A549 (cell line): ENCODE measurements around the gene CYP19A1. TPM values are rescaled to one million over a fixed set of nuclear protein-coding genes. Genes with fewer than 3 reads are reported as not detected.

Experiments
- ATAC-seq, 2 experiments: fragments of 200-7000 bp in 1 of 2; fragments of >200 bp in 1 of 2; cut with Nextera tagmentation in 1 of 2; cut with Tn5 transposase in 1 of 2; 3 replicates each; pipeline versions ENCODE4 v1.8.0 to v1.9.1; 2018 to 2020; ENCODE audit warnings: mild to moderate bottlenecking in 1 of 2, moderate library complexity in 1 of 2
- CTCF ChIA-PET: fragments of 300-600 bp; sonication (Branson Sonifier 250); formaldehyde crosslinking; extraction: SDS; loops from one replicate; lab custom pipeline; 2021; ENCODE audit warnings: antibody characterized with exemption, inconsistent platforms; lab: Yijun Ruan, JAX
- POLR2A ChIA-PET: fragments of 350-600 bp; formaldehyde crosslinking; extraction: SDS; loops from one replicate; lab custom pipeline; 2021; ENCODE audit warnings: antibody characterized with exemption, inconsistent platforms; lab: Yijun Ruan, JAX
- DNase-seq, 2 experiments: peaks; one replicate each; pipeline versions ENCODE4 v3.0.0 to v3.0.0-alpha.2; 2011 to 2016; ENCODE audit warnings: low read depth in 1 of 2, low spot score in 1 of 2
- FAIRE-seq: peaks from 2 replicates; lab custom pipeline; 2011; peaks lifted over from hg19 to GRCh38; lab: Jason Lieb, UNC
- H3K27ac ChIP-seq, 2 experiments: fragments of >200 bp; sonication (Bioruptor Twin); formaldehyde crosslinking; 3 replicates each; pipeline ENCODE4 v1.5.1; 2016 to 2017
- H3K4me1 ChIP-seq: fragments of >200 bp; sonication (Bioruptor Twin); formaldehyde crosslinking; 3 replicates; pipeline ENCODE4 v1.6.1; 2016
- H3K4me2 ChIP-seq: fragments of >200 bp; sonication (Bioruptor Twin); formaldehyde crosslinking; 3 replicates; pipeline ENCODE4 v1.6.1; 2016
- H3K4me3 ChIP-seq: fragments of >200 bp; sonication (Bioruptor Twin); formaldehyde crosslinking; 3 replicates; pipeline ENCODE4 v1.5.1; 2016
- H3K9me3 ChIP-seq: fragments of >200 bp; sonication (Bioruptor Twin); formaldehyde crosslinking; 3 replicates; pipeline ENCODE4 v1.6.1; 2016
- CTCF ChIP-seq: fragments of >200 bp; sonication (Bioruptor Twin); formaldehyde crosslinking; IDR thresholded peaks from 3 replicates; pipeline ENCODE4 v1.5.1; 2016
- EHMT2 ChIP-seq: fragments of 200-600 bp; sonication (generic); IDR thresholded peaks from 2 replicates; pipeline ENCODE4 v1.6.1; 2016; ENCODE audit warnings: antibody characterized with exemption, low read depth, mild to moderate bottlenecking, moderate library complexity
- HES2 ChIP-seq: fragments of >200 bp; sonication (Bioruptor Twin); formaldehyde crosslinking; IDR thresholded peaks from 2 replicates; pipeline ENCODE4 v1.6.1; 2016
- HOXB5 ChIP-seq: fragments of 250-450 bp; sonication (Bioruptor Pico); IDR thresholded peaks from 2 replicates; pipeline ENCODE4 v1.5.0; 2020; ENCODE audit warnings: mild to moderate bottlenecking, moderate library complexity
- KDM1A ChIP-seq: fragments of 200-600 bp; sonication (generic); IDR thresholded peaks from 2 replicates; pipeline ENCODE4 v1.6.1; 2016; ENCODE audit warnings: low read depth, mild to moderate bottlenecking
- KDM5A ChIP-seq: fragments of 200-600 bp; sonication (generic); IDR thresholded peaks from 2 replicates; pipeline ENCODE4 v1.6.1; 2016; ENCODE audit warnings: antibody characterized with exemption, mild to moderate bottlenecking
- MAX ChIP-seq: IDR thresholded peaks from 2 replicates; pipeline ENCODE4 v1.6.1; 2012
- RAD21 ChIP-seq, 2 experiments: fragments of >200 bp in 1 of 2; sonication (Bioruptor Twin) in 1 of 2; formaldehyde crosslinking in 1 of 2; IDR thresholded peaks in 1 of 2; conservative IDR thresholded peaks in 1 of 2; 2 replicates in 1 of 2; 3 replicates in 1 of 2; pipeline ENCODE4 v1.6.1; 2012 to 2018; ENCODE audit warnings: inconsistent platforms in 1 of 2
- RARB ChIP-seq: fragments of 250-450 bp; sonication (Bioruptor Pico); IDR thresholded peaks from 2 replicates; pipeline ENCODE4 v1.8.0; 2021; ENCODE audit warnings: mild to moderate bottlenecking, moderate library complexity
- SMC3 ChIP-seq: fragments of >200 bp; sonication (Bioruptor Twin); formaldehyde crosslinking; IDR thresholded peaks from 3 replicates; pipeline ENCODE4 v1.6.1; 2018; ENCODE audit warnings: inconsistent platforms
- SREBF2 ChIP-seq: fragments of 450-650 bp; IDR thresholded peaks from 2 replicates; pipeline ENCODE4 v1.6.1; 2014; ENCODE audit warnings: mild to moderate bottlenecking, moderate library complexity
- TFCP2L1 ChIP-seq: fragments of 250-450 bp; sonication (Bioruptor Pico); IDR thresholded peaks from 2 replicates; pipeline ENCODE4 v1.5.0; 2021; ENCODE audit warnings: mild to moderate bottlenecking
- ZC3H11A ChIP-seq: fragments of 450-650 bp; IDR thresholded peaks from 2 replicates; pipeline ENCODE4 v1.6.1; 2014; ENCODE audit warnings: antibody characterized with exemption, mild to moderate bottlenecking
- ZFP36 ChIP-seq: fragments of 450-650 bp; IDR thresholded peaks from 2 replicates; pipeline ENCODE4 v1.6.1; 2014; ENCODE audit warnings: borderline replicate concordance; ENCODE audit not compliant: partially characterized antibody
- ZNF302 ChIP-seq: fragments of 250-450 bp; sonication (Bioruptor Pico); IDR thresholded peaks from 2 replicates; pipeline ENCODE4 v1.9.0; 2021; ENCODE audit warnings: inconsistent platforms, mild to moderate bottlenecking, moderate library complexity
- WGBS: methylation state at CpG from one replicate; pipeline ENCODE4 v1.1.6; 2017; ENCODE audit errors: missing lambda C conversion rate; 5-methylcytosine and 5-hydroxymethylcytosine counted together
- polyA plus RNA-seq, 4 experiments: library from polyadenylated mRNA; depleted of rRNA in 3 of 4; stranded (reverse); fragments of >200 nt; fragmentation: RNase III in 1 of 4; extraction: RNeasy Plus Mini Kit Qiagen cat#74134 plus additional on column Dnase treatment in 1 of 4; gene quantifications; 2 replicates in 3 of 4; 3 replicates in 1 of 4; pipeline ENCODE4 v1.2.3, GENCODE V29; 2011 to 2017

The CYP19A1 gene
- polyA plus RNA-seq, 2 of the 4 experiments (the other 2 are of a cell fraction), result 0.36 TPM; not detected in 1

- TF ChIP-seq TFCP2L1 (CRISPR knock-in tag), result no peak
Observed at GRCh38 chr15:51382787-51383186, 44.4 kb upstream of the CYP19A1 start (continued).

- ATAC-seq, result peak; percentile 90 to 97
- no peak overlapping the region for H3K4me2 ChIP-seq
- no peak overlapping the region for H3K27ac ChIP-seq
- no peaks in the 10 kb centered on the region for H3K4me1 ChIP-seq
- CTCF ChIA-PET, result interaction anchor here (0.6 to 10.6 kb wide), 72 partner anchors 7 to 295 kb away, joined by 3 to 228 read pairs (median 4); partner anchors contain the start of gene GLDN
- no peak for TF ChIP-seq MAX
- TF ChIP-seq HES2, result no peak
- TF ChIP-seq ZFP36, result no peak
- TF ChIP-seq SMC3, result peak; percentile 99
- TF ChIP-seq RARB (CRISPR knock-in tag), result no peak
- no peak for TF ChIP-seq KDM5A
- peak; percentile 99 for TF ChIP-seq HOXB5 (CRISPR knock-in tag)
- TF ChIP-seq EHMT2, result no peak
- TF ChIP-seq CTCF, result peak; percentile 96
- no peak for TF ChIP-seq ZC3H11A
- TF ChIP-seq RAD21 (conservative IDR thresholded peaks at IDR 0.05 in 1 of 2, IDR thresholded peaks at IDR 0.05 in 1 of 2), result peak; percentile 97 to 99
- TF ChIP-seq ZNF302, result no peak
- TF ChIP-seq TFCP2L1 (CRISPR knock-in tag), result no peak
- TF ChIP-seq KDM1A, result no peak
- TF ChIP-seq SREBF2, result no peak
- TF ChIP-seq, all 56 proteins: peak for 4
- DNase-seq (peak; percentile 72 to 78), FAIRE-seq (peak; percentile 97)
- Histone ChIP-seq H3K4me3 (no peak overlapping the region), H3K9me3 (no peaks in the 10 kb centered on the region)
- WGBS, result 34% methylated on average over 14 of the region's 14 CpGs
- POLR2A ChIA-PET, result interaction anchor here (0.7 kb wide), 1 partner anchor 218 kb away, joined by 5 read pairs; no protein-coding TSS in a partner anchor
Observed at GRCh38 chr15:51380999-51381806, 42.8 kb upstream of the CYP19A1 start.

GRCh38 chr15:51379390-51379789, 41.0 kb upstream of the CYP19A1 start:
- H3K4me2 ChIP-seq, result no peak overlapping the region
- no peaks in the 10 kb centered on the region for H3K4me1 ChIP-seq
- no peak overlapping the region for H3K27ac ChIP-seq
- H3K9me3 ChIP-seq, result no peaks in the 10 kb centered on the region
- no peak for TF ChIP-seq RAD21 (conservative IDR thresholded peaks at IDR 0.05 in 1 of 2, IDR thresholded peaks at IDR 0.05 in 1 of 2)
- FAIRE-seq, result no peak
- ChIA-PET CTCF (interaction anchor here (0.8 to 10.6 kb wide), 10 partner anchors 10 to 216 kb away, joined by 3 to 228 read pairs (median 40); no protein-coding TSS in a partner anchor), POLR2A (no interaction called here)
- ATAC-seq, result no peak
- no peak overlapping the region for H3K4me3 ChIP-seq
- WGBS, result 61% methylated on average over 4 of the region's 4 CpGs
- no peak for DNase-seq

GRCh38 chr15:51378406-51378805, 40.0 kb upstream of the CYP19A1 start:
- ATAC-seq (no peak), DNase-seq (no peak)
- Histone ChIP-seq H3K4me1 (no peaks in the 10 kb centered on the region), H3K27ac (no peak overlapping the region)
- no peak for TF ChIP-seq ZNF302
- TF ChIP-seq, all 56 proteins: peak for 0
- Histone ChIP-seq H3K9me3 (no peaks in the 10 kb centered on the region), H3K4me3 (no peak overlapping the region), H3K4me2 (no peak overlapping the region)
- WGBS, result 76% methylated on average over 4 of the region's 4 CpGs
- POLR2A ChIA-PET, result no interaction called here
- CTCF ChIA-PET, result interaction anchor here (1.0 to 10.6 kb wide), 8 partner anchors 9 to 215 kb away, joined by 3 to 228 read pairs (median 72); no protein-coding TSS in a partner anchor
- FAIRE-seq, result no peak
